ENCODE results near the gene ANKRD6.

Gene ANKRD6

DNA sequence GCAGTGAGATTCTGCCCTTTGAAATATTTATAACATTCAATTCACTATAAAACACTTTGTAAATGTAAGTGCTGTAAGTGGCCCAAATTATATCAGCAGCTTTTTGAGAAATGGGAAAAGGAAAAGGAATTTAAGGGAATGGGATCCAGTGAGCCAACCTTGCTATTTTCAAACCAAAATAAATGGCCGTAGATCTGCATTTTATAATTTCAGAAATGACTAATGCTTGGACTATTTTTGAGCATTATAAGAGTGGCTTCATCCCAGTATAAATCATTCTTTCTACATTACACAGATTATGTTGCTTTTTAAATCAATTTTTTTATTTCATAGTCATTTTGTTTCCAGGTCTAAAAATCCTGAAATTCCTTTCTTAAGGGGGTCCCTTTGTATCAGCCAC, 49.2 kb downstream of the ANKRD6 start:
- TF ChIP-seq, protein P1, sequence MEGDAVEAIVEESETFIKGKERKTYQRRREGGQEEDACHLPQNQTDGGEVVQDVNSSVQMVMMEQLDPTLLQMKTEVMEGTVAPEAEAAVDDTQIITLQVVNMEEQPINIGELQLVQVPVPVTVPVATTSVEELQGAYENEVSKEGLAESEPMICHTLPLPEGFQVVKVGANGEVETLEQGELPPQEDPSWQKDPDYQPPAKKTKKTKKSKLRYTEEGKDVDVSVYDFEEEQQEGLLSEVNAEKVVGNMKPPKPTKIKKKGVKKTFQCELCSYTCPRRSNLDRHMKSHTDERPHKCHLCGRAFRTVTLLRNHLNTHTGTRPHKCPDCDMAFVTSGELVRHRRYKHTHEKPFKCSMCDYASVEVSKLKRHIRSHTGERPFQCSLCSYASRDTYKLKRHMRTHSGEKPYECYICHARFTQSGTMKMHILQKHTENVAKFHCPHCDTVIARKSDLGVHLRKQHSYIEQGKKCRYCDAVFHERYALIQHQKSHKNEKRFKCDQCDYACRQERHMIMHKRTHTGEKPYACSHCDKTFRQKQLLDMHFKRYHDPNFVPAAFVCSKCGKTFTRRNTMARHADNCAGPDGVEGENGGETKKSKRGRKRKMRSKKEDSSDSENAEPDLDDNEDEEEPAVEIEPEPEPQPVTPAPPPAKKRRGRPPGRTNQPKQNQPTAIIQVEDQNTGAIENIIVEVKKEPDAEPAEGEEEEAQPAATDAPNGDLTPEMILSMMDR (IDR thresholded peaks at IDR 0.05; ENCODE audit: insufficient read depth, low read length, missing control alignments) = no peak
- H3K4me3 ChIP-seq (ENCODE audit: low read depth, low read length) = no peak overlapping the region
- POLR2A ChIA-PET = no interaction called here
- no peak for DNase-seq (ENCODE audit: low read depth, low spot score)
- CTCF ChIA-PET = no interaction called here

DNA sequence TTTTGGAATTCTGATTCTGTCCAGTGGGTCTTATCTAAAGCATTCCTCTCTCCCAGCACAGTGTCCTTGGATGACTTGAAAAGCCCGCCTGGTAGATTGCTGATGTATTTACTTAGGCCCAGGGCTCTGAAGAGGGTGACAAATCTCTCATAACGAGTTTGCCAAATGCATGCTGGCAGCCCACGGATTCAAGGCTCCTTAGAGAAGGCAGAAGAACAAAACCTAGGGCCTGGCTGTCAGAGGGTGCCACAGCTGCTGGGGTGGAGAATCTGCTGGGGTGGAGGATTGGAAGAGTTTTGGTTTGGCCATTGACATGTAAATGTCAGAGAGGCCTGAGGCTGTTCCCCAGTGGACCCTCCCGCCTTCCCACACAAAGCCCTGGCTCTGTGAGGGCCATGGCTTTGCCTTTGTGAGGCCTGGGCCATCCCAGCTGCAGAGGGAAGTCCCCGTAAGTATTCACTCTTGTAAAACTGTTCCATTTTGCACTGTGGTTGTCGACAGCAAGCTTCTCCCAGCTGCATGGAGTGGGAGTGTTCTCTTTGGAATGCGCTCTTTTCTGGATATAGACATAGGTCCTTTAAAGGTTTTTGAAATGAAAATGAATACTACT, 50.3 kb downstream of the ANKRD6 start:
- POLR2A ChIA-PET = no interaction called here
- no peak for DNase-seq (ENCODE audit: low read depth, low spot score)
- CTCF ChIA-PET = no interaction called here
- H3K4me3 ChIP-seq (ENCODE audit: low read depth, low read length) = no peak overlapping the region
- TF ChIP-seq, protein P1 (IDR thresholded peaks at IDR 0.05; ENCODE audit: insufficient read depth, low read length, missing control alignments) = no peak

DNA sequence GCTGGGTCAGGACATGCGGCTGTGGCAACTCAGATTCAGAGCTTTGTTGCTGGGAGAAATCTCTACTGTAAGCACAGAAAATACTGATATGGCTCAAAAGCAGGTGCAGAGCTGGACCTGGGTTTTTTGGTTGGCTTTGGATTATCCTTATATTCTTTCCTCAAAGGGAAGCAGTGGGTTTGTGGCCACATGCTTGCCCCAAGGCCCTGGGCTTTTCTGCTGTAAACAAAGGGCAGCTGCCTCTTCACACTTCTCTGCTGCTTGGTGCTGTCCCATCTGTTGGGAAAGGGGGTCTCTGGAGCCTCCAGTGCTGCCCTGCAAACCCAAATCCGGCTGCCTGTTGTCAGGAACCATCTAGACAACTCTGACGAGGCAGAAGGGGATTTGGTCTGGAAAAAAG, 52.4 kb downstream of the ANKRD6 start:
- CTCF ChIA-PET = interaction anchor here (1.6 kb wide), 1 partner anchor 12 kb away, joined by 3 read pairs; no protein-coding TSS in a partner anchor
- H3K4me3 ChIP-seq (ENCODE audit: low read depth, low read length) = no peak overlapping the region
- POLR2A ChIA-PET = no interaction called here
- DNase-seq (ENCODE audit: low read depth, low spot score) = no peak
- TF ChIP-seq, protein P1 (IDR thresholded peaks at IDR 0.05; ENCODE audit: insufficient read depth, low read length, missing control alignments) = no peak

DNA sequence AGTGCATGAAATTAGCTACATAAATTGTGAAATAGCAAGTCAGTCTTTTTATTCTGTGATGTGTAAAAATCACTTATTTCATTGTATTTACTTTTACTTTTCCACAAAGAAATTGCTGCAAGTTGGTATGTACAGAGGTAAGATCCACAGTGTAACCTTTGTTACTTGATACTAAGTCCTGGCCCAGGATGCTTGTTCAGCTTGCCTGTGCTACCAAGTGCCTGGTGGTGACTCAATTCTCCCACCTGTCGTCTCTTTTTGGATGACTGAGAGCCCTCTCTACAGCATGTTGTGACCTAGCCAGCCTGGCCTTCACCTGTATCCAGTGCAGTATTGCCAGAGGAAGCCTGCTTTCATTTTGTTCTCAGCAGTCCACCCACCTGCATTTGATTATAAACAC, 54.9 kb downstream of the ANKRD6 start:
- ChIA-PET CTCF (no interaction called here), POLR2A (no interaction called here)
- TF ChIP-seq, protein P1 (IDR thresholded peaks at IDR 0.05; ENCODE audit: insufficient read depth, low read length, missing control alignments) = no peak
- no peak overlapping the region for H3K4me3 ChIP-seq (ENCODE audit: low read depth, low read length)
- no peak for DNase-seq (ENCODE audit: low read depth, low spot score)

DNA sequence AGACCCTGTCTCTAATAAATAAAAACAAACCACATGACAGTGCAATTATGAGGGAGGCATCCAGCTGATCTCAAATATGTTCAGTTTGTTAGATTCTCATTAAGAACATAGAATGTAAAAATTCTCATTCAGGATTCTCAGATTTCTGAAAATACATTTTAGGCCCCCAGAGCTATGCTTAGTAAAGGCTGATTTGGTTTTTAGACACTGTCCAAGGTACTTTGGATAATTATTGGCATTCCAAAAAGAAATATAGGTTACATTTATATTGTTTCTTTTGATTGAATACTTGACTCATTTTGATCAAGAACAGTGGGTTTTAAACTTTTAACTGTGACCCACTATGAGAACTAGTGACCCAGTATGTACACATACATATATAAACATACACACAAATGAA, 55.5 kb downstream of the ANKRD6 start:
- H3K4me3 ChIP-seq (ENCODE audit: low read depth, low read length) = no peak overlapping the region
- DNase-seq (ENCODE audit: low read depth, low spot score) = no peak
- TF ChIP-seq, protein P1 (IDR thresholded peaks at IDR 0.05; ENCODE audit: insufficient read depth, low read length, missing control alignments) = no peak
- ChIA-PET CTCF (no interaction called here), POLR2A (no interaction called here)

DNA sequence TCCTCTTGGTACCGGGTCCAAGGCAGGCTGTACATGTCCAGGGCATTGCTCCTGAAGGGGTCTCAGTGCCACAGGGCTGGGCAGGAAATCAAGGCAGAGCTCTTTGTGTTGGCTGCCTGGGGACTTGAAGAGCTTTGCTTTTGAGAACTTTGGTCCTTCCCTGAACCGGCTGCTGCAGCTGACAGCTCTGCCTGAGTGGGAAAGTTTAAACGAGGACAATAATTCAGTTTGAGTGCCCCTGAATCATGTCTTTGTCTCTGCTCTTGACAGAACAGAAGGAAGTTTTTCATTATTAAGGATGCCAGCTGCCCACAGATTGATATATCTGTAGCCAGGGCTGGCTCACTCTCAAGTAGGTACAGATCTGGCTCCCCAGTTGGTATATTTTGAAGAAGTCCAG, 56.1 kb downstream of the ANKRD6 start:
- ChIA-PET CTCF (no interaction called here), POLR2A (no interaction called here)
- H3K4me3 ChIP-seq (ENCODE audit: low read depth, low read length) = no peak overlapping the region
- TF ChIP-seq, protein P1 (IDR thresholded peaks at IDR 0.05; ENCODE audit: insufficient read depth, low read length, missing control alignments) = no peak
- DNase-seq (ENCODE audit: low read depth, low spot score) = no peak

Data from AG04449 (cell line).